ENCODE results near the gene GADD45G. TPM values are rescaled to one million over a fixed set of nuclear protein-coding genes. Genes with fewer than 3 reads are reported as not detected.

GADD45G gene
- total RNA-seq, 2 experiments from 2014 or later = not detected

- ChIA-PET CTCF (ENCODE audit: unreplicated experiment) (no interaction called here), POLR2A (no interaction called here)
- TF ChIP-seq EZH2phosphoT487 (IDR thresholded peaks at IDR 0.05; ENCODE audit: borderline replicate concordance, low read depth, low read length) (no peak), CTCF (conservative IDR thresholded peaks at IDR 0.05; ENCODE audit: low read length) (no peak)
- Histone ChIP-seq H3K36me3 (ENCODE audit: insufficient read depth, low read length) (no peaks in the 10 kb centered on the region), H3K4me1 (ENCODE audit: insufficient read depth, low read length, poor library complexity, severe bottlenecking) (no peaks in the 10 kb centered on the region), H3K79me2 (ENCODE audit: insufficient read depth, low read depth, low read length) (no peaks in the 10 kb centered on the region), H4K20me1 (ENCODE audit: insufficient read depth, low read length) (no peaks in the 10 kb centered on the region), H2AFZ (ENCODE audit: low read length) (no peak overlapping the region), H3K27ac (ENCODE audit: low read depth, low read length, poor library complexity, severe bottlenecking) (no peak overlapping the region), H3K9me3 (ENCODE audit: low read length) (no peaks in the 10 kb centered on the region), H3K4me3 (ENCODE audit: low read depth, low read length, poor library complexity, severe bottlenecking) (no peak overlapping the region), H3K4me2 (ENCODE audit: low read length) (no peak overlapping the region), H3K9me2 (ENCODE audit: insufficient read depth, low read length) (no peaks in the 10 kb centered on the region)
- no peak for DNase-seq (ENCODE audit: low spot score)
- intact Hi-C loops (cut with micrococcal nuclease; ENCODE audit: unreplicated experiment) = no loop called here
- BruUV-seq (replicated peaks) = no TSS peak
Observed at GRCh38 chr9:89635816-89636215, 31.0 kb downstream of the GADD45G start.

GRCh38 chr9:89637787-89638186, 33.0 kb downstream of the GADD45G start:
- intact Hi-C loops (cut with micrococcal nuclease; ENCODE audit: unreplicated experiment) = no loop called here
- POLR2A ChIA-PET = no interaction called here
- Histone ChIP-seq H3K79me2 (ENCODE audit: insufficient read depth, low read depth, low read length) (no peaks in the 10 kb centered on the region), H2AFZ (ENCODE audit: low read length) (no peak overlapping the region), H3K4me3 (ENCODE audit: low read depth, low read length, poor library complexity, severe bottlenecking) (no peak overlapping the region), H3K9me2 (ENCODE audit: insufficient read depth, low read length) (no peaks in the 10 kb centered on the region), H3K27ac (ENCODE audit: low read depth, low read length, poor library complexity, severe bottlenecking) (no peak overlapping the region), H3K4me1 (ENCODE audit: insufficient read depth, low read length, poor library complexity, severe bottlenecking) (no peaks in the 10 kb centered on the region), H3K4me2 (ENCODE audit: low read length) (no peak overlapping the region), H4K20me1 (ENCODE audit: insufficient read depth, low read length) (no peaks in the 10 kb centered on the region), H3K36me3 (ENCODE audit: insufficient read depth, low read length) (no peaks in the 10 kb centered on the region), H3K9me3 (ENCODE audit: low read length) (no peaks in the 10 kb centered on the region)
- BruUV-seq (replicated peaks) = no TSS peak
- TF ChIP-seq EZH2phosphoT487 (IDR thresholded peaks at IDR 0.05; ENCODE audit: borderline replicate concordance, low read depth, low read length) = no peak
- TF ChIP-seq CTCF (conservative IDR thresholded peaks at IDR 0.05; ENCODE audit: low read length) = no peak
- no peak for DNase-seq (ENCODE audit: low spot score)
- CTCF ChIA-PET (ENCODE audit: unreplicated experiment) = no interaction called here

GRCh38 chr9:89638359-89638758, 33.5 kb downstream of the GADD45G start:
- H3K36me3 ChIP-seq (ENCODE audit: insufficient read depth, low read length) = no peaks in the 10 kb centered on the region
- ChIA-PET CTCF (ENCODE audit: unreplicated experiment) (no interaction called here), POLR2A (no interaction called here)
- H3K4me1 ChIP-seq (ENCODE audit: insufficient read depth, low read length, poor library complexity, severe bottlenecking) = no peaks in the 10 kb centered on the region
- no peaks in the 10 kb centered on the region for H3K9me2 ChIP-seq (ENCODE audit: insufficient read depth, low read length)
- no peak overlapping the region for H3K4me3 ChIP-seq (ENCODE audit: low read depth, low read length, poor library complexity, severe bottlenecking)
- H3K79me2 ChIP-seq (ENCODE audit: insufficient read depth, low read depth, low read length) = no peaks in the 10 kb centered on the region
- DNase-seq (ENCODE audit: low spot score) = no peak
- no peaks in the 10 kb centered on the region for H3K9me3 ChIP-seq (ENCODE audit: low read length)
- no TSS peak for BruUV-seq (replicated peaks)
- H2AFZ ChIP-seq (ENCODE audit: low read length) = no peak overlapping the region
- H3K27ac ChIP-seq (ENCODE audit: low read depth, low read length, poor library complexity, severe bottlenecking) = no peak overlapping the region
- H3K4me2 ChIP-seq (ENCODE audit: low read length) = no peak overlapping the region
- no peak for TF ChIP-seq CTCF (conservative IDR thresholded peaks at IDR 0.05; ENCODE audit: low read length)
- no peak for TF ChIP-seq EZH2phosphoT487 (IDR thresholded peaks at IDR 0.05; ENCODE audit: borderline replicate concordance, low read depth, low read length)
- intact Hi-C loops (cut with micrococcal nuclease; ENCODE audit: unreplicated experiment) = no loop called here
- H4K20me1 ChIP-seq (ENCODE audit: insufficient read depth, low read length) = no peaks in the 10 kb centered on the region

Data from OCI-LY7 (cell line).